Neuronal stem cell (in vitro differentiated cells): ENCODE data around the gene AACS.
"Not testable (repeated sequence)": the region's sequence is repeated elsewhere in the genome, so short reads cannot be mapped to it uniquely, and the experiment has no call there.

Experiments used
- DNase-seq: peaks from one replicate; pipeline ENCODE4 v3.0.0-alpha.2; 2013; ENCODE audit warnings: low spot score
- H2AFZ ChIP-seq: one replicate; pipeline ENCODE4 v1.6.1; 2013; ENCODE audit warnings: mild to moderate bottlenecking, low read length, inconsistent platforms
- H2AK5ac ChIP-seq: 2 replicates; pipeline ENCODE4 v1.6.1; 2013; ENCODE audit warnings: low read depth, mild to moderate bottlenecking, inconsistent platforms, low read length, moderate library complexity, mixed read lengths
- H2BK120ac ChIP-seq: 2 replicates; pipeline ENCODE4 v1.6.1; 2013; ENCODE audit warnings: low read depth, mild to moderate bottlenecking, inconsistent platforms, low read length, moderate library complexity, mixed read lengths
- H2BK12ac ChIP-seq: one replicate; pipeline ENCODE4 v1.6.1; 2013; ENCODE audit warnings: low read length, inconsistent platforms
- H2BK15ac ChIP-seq: 2 replicates; pipeline ENCODE4 v1.6.1; 2013; ENCODE audit warnings: mild to moderate bottlenecking, low read length, inconsistent platforms, mixed read lengths
- H2BK5ac ChIP-seq: one replicate; pipeline ENCODE4 v1.6.1; 2013; ENCODE audit warnings: inconsistent platforms, mild to moderate bottlenecking, low read length, moderate library complexity
- H3K14ac ChIP-seq: one replicate; pipeline ENCODE4 v1.6.1; 2013; ENCODE audit warnings: low read length, inconsistent platforms
- H3K18ac ChIP-seq: 2 replicates; pipeline ENCODE4 v1.6.1; 2013; ENCODE audit warnings: low read length, inconsistent platforms
- H3K23ac ChIP-seq: 2 replicates; pipeline ENCODE4 v1.6.1; 2013; ENCODE audit warnings: low read depth, mild to moderate bottlenecking, mixed read lengths, low read length, inconsistent platforms; ENCODE audit not compliant: poor library complexity
- H3K27ac ChIP-seq: replicated peaks from 3 replicates; pipeline ENCODE4 v1.5.1; 2013; ENCODE audit warnings: low read length, inconsistent platforms
- H3K27me3 ChIP-seq, 3 experiments: 2 replicates each; pipeline ENCODE4 v1.6.1; 2013; ENCODE audit warnings: low read length in 3 of 3, mild to moderate bottlenecking in 2 of 3, inconsistent platforms in 1 of 3, low read depth in 1 of 3, mixed read lengths in 1 of 3, moderate library complexity in 1 of 3; ENCODE audit not compliant: control insufficient read depth in 3 of 3, insufficient read depth in 3 of 3
- H3K36me3 ChIP-seq, 2 donors: replicated peaks in 1 of 2; 2 replicates each; pipeline ENCODE4 v1.6.1; 2013; ENCODE audit warnings: low read length in 2 of 2; ENCODE audit not compliant: control insufficient read depth in 2 of 2, insufficient read depth in 2 of 2
- H3K4ac ChIP-seq: 2 replicates; pipeline ENCODE4 v1.6.1; 2013; ENCODE audit warnings: inconsistent platforms, mild to moderate bottlenecking, low read length, moderate library complexity
- H3K4me1 ChIP-seq, 2 donors: 1 replicate in 1 of 2; 2 replicates in 1 of 2; pipeline ENCODE4 v1.6.1; 2013; ENCODE audit warnings: low read length in 2 of 2, low read depth in 1 of 2; ENCODE audit not compliant: control insufficient read depth in 2 of 2, insufficient read depth in 1 of 2
- H3K4me2 ChIP-seq: one replicate; pipeline ENCODE4 v1.6.1; 2013; ENCODE audit warnings: mild to moderate bottlenecking, low read length, inconsistent platforms; ENCODE audit not compliant: insufficient read depth, poor library complexity, severe bottlenecking
- H3K4me3 ChIP-seq, 2 donors: 2 replicates each; pipeline ENCODE4 v1.5.1; 2013; ENCODE audit warnings: low read length in 2 of 2, mild to moderate bottlenecking in 2 of 2, inconsistent platforms in 1 of 2, moderate library complexity in 1 of 2
- H3K79me1 ChIP-seq: one replicate; pipeline ENCODE4 v1.6.1; 2013; ENCODE audit warnings: low read depth, mild to moderate bottlenecking, inconsistent platforms, low read length, moderate library complexity
- H3K9ac ChIP-seq: one replicate; pipeline ENCODE4 v1.6.1; 2013; ENCODE audit warnings: mild to moderate bottlenecking, low read depth, low read length, inconsistent platforms; ENCODE audit not compliant: poor library complexity
- H3K9me3 ChIP-seq, 2 donors: replicated peaks in 1 of 2; 2 replicates each; pipeline versions ENCODE3 to v1.6.1; 2013; ENCODE audit warnings: low read length in 2 of 2, mild to moderate bottlenecking in 2 of 2, inconsistent platforms in 1 of 2, low read depth in 1 of 2, mixed read lengths in 1 of 2, moderate library complexity in 1 of 2; ENCODE audit not compliant: control insufficient read depth in 2 of 2, insufficient read depth in 1 of 2
- H4K8ac ChIP-seq: one replicate; pipeline ENCODE4 v1.6.1; 2013; ENCODE audit warnings: low read depth, mild to moderate bottlenecking, inconsistent platforms, low read length, moderate library complexity
- H4K91ac ChIP-seq: one replicate; pipeline ENCODE4 v1.6.1; 2013; ENCODE audit warnings: low read length, low read depth, mild to moderate bottlenecking, inconsistent platforms; ENCODE audit not compliant: poor library complexity
- WGBS, 2 donors: extraction: QIAGEN DNeasy Blood & Tissue Kit; methylation state at CpG; one replicate each; pipeline ENCODE4 v1.1.7; 2013; ENCODE audit warnings: missing lambda C conversion rate in 2 of 2, mixed read lengths in 1 of 2; ENCODE audit not compliant: insufficient read length in 2 of 2, insufficient replicate concordance in 1 of 2; ENCODE audit errors: extremely low coverage in 2 of 2; 5-methylcytosine and 5-hydroxymethylcytosine counted together

AACS gene

DNA sequence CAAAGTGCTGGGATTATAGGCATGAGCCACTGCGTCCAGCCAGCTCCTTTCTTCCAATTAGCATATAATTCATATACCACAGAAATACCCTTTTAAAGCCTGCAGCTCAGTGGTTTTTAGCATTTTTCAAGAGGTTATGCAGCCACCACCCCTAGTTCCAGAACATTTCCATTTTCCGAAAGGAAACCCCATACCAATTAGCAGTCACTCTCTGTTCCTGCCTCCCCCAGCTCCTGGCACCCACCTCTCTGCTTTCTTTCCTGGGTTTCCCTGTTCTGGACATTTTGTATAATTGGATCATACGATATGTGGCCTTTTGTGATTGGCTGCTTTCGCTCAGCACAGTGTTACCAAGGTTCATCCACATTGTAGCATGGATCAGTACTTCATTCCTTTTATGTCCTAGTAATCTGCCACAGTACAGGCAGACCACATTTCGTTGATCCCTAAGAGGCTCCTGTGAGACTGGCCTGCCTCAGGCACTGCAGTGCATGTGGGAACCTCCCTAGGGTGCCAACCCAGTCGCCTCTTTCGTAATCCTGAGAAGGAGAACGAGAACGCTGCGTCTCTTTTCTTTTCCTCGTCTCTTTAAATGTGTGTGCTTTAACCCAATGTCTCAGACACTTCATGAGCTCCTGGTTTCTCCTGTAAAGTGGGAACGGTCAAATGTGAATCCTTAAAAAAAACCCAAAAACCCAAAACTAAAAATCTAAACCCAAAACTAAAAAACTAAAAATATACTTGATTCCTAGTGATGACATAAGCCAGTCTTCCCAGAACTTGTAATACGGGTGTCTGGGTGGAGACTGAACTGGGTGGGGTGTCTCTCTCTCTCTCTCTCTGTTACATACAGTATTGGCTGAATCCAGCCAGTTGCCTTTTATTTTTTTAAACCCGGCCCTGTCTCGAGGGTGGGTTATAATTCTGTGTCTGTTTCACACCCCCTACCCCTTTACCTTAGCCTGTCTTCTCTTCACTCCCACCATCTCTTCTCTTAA, 14.7 kb downstream of the AACS start:
- H2BK120ac ChIP-seq: no peak overlapping the region
- H3K27ac ChIP-seq: no peak overlapping the region
- H2BK12ac ChIP-seq: no peak overlapping the region
- H3K4me1 ChIP-seq: no peaks in the 10 kb centered on the region
- H2BK5ac ChIP-seq: no peak overlapping the region
- H3K23ac ChIP-seq: no peak overlapping the region
- no peak overlapping the region for H4K8ac ChIP-seq
- no peak overlapping the region for H3K9ac ChIP-seq
- no peak overlapping the region for H3K4me3 ChIP-seq
- H3K4me2 ChIP-seq: no peak overlapping the region
- H3K14ac ChIP-seq: no peak overlapping the region
- no peak overlapping the region for H2BK15ac ChIP-seq
- H3K36me3 ChIP-seq: peaks cover 13 to 66% of the 10 kb centered on the region in 2 donors
- H2AK5ac ChIP-seq: no peak overlapping the region
- H2AFZ ChIP-seq: no peak overlapping the region
- no peaks in the 10 kb centered on the region for H3K27me3 ChIP-seq
- H3K79me1 ChIP-seq: no peaks in the 10 kb centered on the region
- H4K91ac ChIP-seq: no peak overlapping the region
- H3K4ac ChIP-seq: no peak overlapping the region
- DNase-seq: no peak
- WGBS, 2 donors: no CpG with 5 or more reads among the region's 15 CpGs
- H3K18ac ChIP-seq: no peak overlapping the region
- no peaks in the 10 kb centered on the region for H3K9me3 ChIP-seq

- H3K18ac ChIP-seq: no peak overlapping the region
- peaks cover 0 to 3% of the 10 kb centered on the region in 2 donors for H3K9me3 ChIP-seq
- no CpG with 5 or more reads among the region's 11 CpGs for WGBS, 2 donors
- no peak overlapping the region for H3K9ac ChIP-seq
- H3K27me3 ChIP-seq: no peaks in the 10 kb centered on the region
- H3K27ac ChIP-seq: no peak overlapping the region
- H2BK5ac ChIP-seq: no peak overlapping the region
- H3K79me1 ChIP-seq: no peaks in the 10 kb centered on the region
- peak overlapping the region in 1 of 2 donors; percentile 38 for H3K4me3 ChIP-seq
- no peak overlapping the region for H3K14ac ChIP-seq
- no peak overlapping the region for H3K23ac ChIP-seq
- H3K4me1 ChIP-seq: no peaks in the 10 kb centered on the region
- no peak overlapping the region for H2AFZ ChIP-seq
- no peak overlapping the region for H2BK15ac ChIP-seq
- H3K4me2 ChIP-seq: no peak overlapping the region
- H4K8ac ChIP-seq: no peak overlapping the region
- H2BK120ac ChIP-seq: no peak overlapping the region
- H2AK5ac ChIP-seq: no peak overlapping the region
- no peak for DNase-seq
- H4K91ac ChIP-seq: no peak overlapping the region
- H3K4ac ChIP-seq: no peak overlapping the region
- H2BK12ac ChIP-seq: no peak overlapping the region
- H3K36me3 ChIP-seq: peaks cover 19 to 70% of the 10 kb centered on the region in 2 donors
Observed at GRCh38 chr12:125081427-125081826, 16.2 kb downstream of the AACS start.

DNA sequence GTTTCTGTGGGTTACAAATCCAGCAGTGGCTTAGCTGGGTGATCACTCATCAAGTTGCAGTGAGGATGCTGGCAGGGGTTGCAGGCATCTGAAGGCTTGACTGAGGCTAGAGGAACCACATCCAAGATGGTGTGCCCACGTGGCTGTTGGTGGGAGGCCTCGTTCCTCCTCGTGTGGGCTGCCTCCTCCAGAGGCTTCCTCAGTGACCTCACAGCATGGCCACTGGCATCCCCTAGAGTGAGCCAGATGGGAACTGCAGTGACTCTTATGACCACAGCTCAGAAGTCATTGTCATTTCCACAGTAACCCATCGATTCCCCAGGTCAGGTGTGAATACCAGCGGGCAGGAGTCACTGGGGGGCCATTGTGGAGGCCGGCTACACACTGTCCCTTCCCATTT, 17.8 kb downstream of the AACS start:
- Histone ChIP-seq H2AFZ (no peak overlapping the region), H2BK15ac (no peak overlapping the region), H3K18ac (no peak overlapping the region), H2AK5ac (no peak overlapping the region), H3K4me1 (peaks cover 0 to 2% of the 10 kb centered on the region in 2 donors), H3K36me3 (peaks cover 20 to 76% of the 10 kb centered on the region in 2 donors), H4K91ac (no peak overlapping the region), H3K27me3 (no peaks in the 10 kb centered on the region), H3K79me1 (no peaks in the 10 kb centered on the region), H3K9me3 (peaks cover 0 to 3% of the 10 kb centered on the region in 2 donors), H2BK120ac (no peak overlapping the region), H3K27ac (no peak overlapping the region), H2BK5ac (no peak overlapping the region), H3K14ac (no peak overlapping the region), H4K8ac (no peak overlapping the region), H3K23ac (no peak overlapping the region), H3K4me2 (no peak overlapping the region), H2BK12ac (no peak overlapping the region), H3K9ac (no peak overlapping the region), H3K4me3 (no peak overlapping the region), H3K4ac (no peak overlapping the region)
- DNase-seq: no peak
- no CpG with 5 or more reads among the region's 6 CpGs for WGBS, 2 donors

DNA sequence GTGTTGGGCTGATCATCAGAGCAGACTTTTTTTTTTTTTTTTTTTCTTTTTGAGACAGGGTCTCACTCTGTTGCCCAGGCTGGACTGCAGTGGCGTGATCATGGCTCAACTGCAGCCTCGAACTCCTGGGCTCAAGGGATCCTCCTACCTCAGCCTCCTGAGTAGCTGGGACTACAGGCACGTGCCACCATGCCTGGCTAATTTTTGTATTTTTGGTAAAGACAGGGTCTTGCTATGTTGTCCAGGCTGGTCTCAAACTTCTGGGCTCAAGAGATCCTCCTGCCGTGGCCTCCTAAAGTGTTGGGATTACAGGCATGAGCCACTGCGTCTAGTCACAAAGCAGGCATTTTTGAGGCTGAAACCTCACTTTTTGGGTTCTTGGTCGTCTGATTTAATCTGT, 23.0 kb downstream of the AACS start:
- H3K23ac ChIP-seq, H3K79me1 ChIP-seq, H4K8ac ChIP-seq, DNase-seq, H3K27ac ChIP-seq, H4K91ac ChIP-seq, H3K18ac ChIP-seq, H2BK12ac ChIP-seq, H3K14ac ChIP-seq, H3K9ac ChIP-seq, H3K4me2 ChIP-seq, H3K4ac ChIP-seq, H3K4me1 ChIP-seq, H2BK15ac ChIP-seq, H3K4me3 ChIP-seq, H3K27me3 ChIP-seq, H2AK5ac ChIP-seq, H2BK5ac ChIP-seq, H2AFZ ChIP-seq, H3K9me3 ChIP-seq, H2BK120ac ChIP-seq: not testable (repeated sequence)
- peaks cover 31 to 87% of the 10 kb centered on the region in 2 donors for H3K36me3 ChIP-seq
- WGBS, 2 donors: no CpG with 5 or more reads among the region's 6 CpGs
